ENCODE results near the gene ENTPD1.

GRCh38 chr10:95833042-95833610, 77.2 kb downstream of the ENTPD1 start:
- no peak for TF ChIP-seq CTCF (IDR thresholded peaks at IDR 0.05)
- no peak for TF ChIP-seq POLR2A (IDR thresholded peaks at IDR 0.05)

Data from thyroid gland (tissue), 4 donors.